NCI-H2081 (cell line): Measurements from ENCODE around the gene HOTAIR.

Experiments used
- DNase-seq, 2 experiments: peaks; one replicate each; lab custom pipeline; 2025; lab: John Stamatoyannopoulos, UW

HOTAIR gene

GRCh38 chr12:53976172-53976822, 1.5 kb upstream of the HOTAIR start:
- DNase-seq, result no peak

- DNase-seq, result no peak
Observed at GRCh38 chr12:53975479-53976152, 862 bp upstream of the HOTAIR start.

DNA sequence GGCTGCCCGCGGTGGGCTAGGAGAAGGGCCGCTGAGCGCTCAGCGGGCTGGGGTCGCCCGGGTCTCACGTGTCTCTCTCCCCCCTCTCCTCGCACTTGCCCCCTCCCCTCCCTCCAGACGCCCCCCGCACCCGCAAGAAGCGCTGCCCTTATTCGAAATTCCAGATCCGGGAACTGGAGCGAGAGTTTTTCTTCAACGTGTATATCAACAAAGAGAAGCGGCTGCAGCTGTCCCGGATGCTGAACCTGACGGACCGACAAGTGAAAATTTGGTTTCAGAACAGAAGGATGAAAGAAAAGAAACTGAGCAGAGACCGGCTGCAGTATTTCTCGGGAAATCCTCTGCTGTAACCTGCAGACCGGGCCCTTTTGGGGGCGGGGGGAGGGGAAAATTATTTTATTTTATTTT, 314 bp upstream of the HOTAIR start:
- DNase-seq, result no peak

DNA sequence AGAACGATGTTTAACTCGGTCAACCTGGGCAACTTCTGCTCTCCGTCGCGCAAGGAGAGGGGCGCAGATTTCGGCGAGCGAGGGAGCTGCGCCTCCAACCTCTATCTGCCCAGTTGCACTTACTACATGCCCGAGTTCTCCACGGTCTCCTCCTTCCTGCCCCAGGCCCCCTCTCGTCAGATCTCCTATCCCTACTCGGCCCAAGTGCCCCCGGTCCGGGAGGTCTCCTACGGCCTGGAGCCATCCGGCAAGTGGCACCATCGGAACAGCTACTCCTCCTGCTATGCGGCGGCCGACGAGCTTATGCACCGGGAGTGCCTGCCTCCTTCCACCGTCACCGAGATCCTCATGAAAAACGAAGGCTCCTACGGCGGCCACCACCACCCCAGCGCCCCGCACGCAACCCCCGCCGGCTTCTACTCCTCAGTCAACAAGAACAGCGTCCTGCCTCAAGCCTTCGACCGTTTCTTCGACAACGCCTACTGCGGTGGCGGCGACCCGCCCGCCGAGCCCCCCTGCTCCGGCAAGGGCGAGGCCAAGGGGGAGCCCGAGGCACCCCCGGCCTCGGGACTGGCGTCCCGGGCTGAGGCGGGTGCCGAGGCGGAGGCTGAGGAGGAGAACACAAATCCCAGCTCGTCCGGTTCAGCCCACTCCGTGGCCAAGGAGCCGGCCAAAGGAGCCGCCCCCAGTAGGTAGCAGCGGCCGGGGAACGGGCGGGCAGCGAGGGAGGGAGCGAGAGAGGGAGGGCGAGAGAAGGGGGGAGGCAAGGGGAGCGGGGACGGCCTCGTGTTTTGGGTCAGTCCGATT, 1.3 kb downstream of the HOTAIR start:
- no peak for DNase-seq

GRCh38 chr12:53972722-53973235, 2.0 kb downstream of the HOTAIR start, which contains the start of gene HOXC11:
HOXC11 (plus strand) TSS chr12:53973126; CDS start chr12:53973242, 116 bp downstream.
- no peak for DNase-seq

- DNase-seq, result no peak
Observed at GRCh38 chr12:53972152-53972702, 2.5 kb downstream of the HOTAIR start.

DNA sequence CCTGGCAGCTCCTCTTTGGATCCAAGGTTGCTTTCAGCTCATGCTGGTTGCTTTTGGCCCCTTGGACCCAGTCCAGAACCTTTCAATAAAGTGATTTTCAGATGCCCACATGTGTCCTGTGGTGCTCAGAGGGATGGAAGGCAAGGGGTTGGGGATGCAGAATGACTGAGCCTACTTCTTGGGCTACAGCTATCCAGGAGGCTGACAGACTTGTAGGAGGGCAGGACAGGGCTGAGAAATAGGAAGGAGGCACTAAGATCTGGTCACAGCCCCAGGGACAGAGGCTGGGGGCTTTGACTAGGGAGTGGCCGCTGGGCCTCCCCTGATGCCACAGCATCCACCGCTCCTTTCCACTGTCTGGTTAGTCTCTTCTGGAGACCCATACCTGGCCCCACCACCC, 3.1 kb downstream of the HOTAIR start:
- DNase-seq, result no peak

DNA sequence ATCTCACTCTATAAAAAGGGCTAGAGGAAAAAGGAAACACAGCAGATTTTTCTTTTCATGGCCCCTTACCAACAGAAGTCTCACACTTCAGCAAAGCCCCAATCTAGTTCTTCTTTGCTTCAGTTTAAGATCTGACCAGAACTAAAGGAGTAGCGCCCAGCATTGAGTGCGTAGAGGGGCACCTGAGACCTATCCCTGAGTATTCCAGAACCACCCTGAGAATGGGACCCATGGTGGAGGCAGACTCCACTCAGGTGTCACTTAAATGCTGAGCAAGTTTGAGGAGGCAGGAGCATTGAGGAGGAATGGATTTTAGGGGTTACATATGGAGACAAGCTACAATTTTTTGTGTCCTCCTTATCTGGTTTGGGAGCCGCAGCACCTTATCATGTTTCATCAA, 3.6 kb downstream of the HOTAIR start:
- no peak for DNase-seq

- no peak for DNase-seq
Observed at GRCh38 chr12:53970451-53970850, 4.3 kb downstream of the HOTAIR start.

DNA sequence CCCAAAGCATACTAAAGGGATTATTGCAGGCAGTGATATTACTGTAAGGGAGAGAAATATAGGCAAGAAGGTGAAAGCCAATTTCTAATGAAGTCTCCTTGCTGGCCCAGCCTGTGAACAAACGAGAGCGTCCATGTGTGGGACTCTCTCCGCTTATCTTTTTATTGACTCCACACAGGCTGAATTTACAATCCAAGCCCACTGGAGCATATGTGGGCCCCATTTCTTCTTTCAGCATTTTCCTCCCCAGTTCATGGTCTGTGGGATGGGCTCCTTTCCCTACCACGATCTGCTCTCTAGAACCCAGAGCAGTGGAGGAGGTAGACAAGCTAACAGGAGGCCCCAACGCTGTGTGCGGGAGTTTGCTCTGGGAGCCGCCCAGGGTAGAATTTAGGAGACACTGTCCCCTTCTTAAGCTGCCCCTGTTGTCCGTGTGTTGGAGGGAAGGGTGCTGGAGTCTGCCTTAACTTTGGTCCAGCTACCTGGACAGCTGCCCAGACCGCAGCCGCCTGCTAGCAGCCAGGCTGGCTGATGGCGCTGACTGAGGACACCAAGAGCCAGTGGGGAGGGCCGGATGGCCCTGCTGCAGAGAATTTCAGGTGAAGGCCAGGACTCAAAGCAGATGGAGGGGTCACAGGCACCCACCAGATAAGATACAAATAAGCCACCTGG, 5.0 kb downstream of the HOTAIR start:
- DNase-seq, result no peak

DNA sequence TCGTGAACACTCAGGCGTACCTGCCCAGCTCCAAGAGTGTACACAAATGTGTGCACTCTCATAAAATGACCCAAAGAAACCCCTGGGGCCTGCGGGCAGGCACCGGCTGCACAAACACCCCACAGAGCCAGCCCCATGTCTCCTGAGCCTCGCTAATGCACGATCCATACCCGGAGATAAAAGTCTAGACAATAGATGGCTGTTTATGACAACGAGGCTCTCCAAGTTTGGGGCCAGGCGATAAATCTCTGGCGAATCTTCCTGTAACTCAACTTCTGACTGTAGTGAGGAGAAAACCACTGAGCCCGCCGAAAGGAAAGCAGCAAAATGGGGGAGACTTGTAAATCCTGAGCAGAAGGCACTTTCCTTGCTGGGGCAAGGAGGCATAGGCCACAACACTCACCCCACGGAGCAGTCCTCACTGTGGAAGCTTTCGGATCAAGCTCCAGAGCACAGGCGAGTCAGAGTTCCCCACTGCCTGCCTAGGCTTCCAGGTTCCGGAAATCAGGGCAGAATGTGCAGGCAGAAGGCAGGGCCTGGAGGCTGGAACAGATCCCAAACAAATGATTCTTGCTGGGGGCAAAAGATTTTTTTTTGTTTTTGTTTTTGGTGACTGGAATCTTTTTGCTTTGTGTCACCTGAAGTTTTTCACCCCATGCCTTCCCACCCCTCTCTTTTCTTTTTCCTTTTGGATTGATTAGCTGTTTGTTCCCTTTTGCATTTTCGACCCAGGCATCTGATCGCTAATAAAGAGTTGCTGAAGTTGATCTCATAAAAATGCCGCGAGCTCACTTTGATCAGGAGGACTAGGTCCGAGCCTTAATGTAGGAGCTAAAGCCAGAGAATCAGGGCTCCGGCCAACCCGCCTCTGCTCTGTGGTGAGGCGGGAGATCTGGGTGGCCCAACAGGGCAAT, 6.3 kb downstream of the HOTAIR start:
- no peak for DNase-seq

DNA sequence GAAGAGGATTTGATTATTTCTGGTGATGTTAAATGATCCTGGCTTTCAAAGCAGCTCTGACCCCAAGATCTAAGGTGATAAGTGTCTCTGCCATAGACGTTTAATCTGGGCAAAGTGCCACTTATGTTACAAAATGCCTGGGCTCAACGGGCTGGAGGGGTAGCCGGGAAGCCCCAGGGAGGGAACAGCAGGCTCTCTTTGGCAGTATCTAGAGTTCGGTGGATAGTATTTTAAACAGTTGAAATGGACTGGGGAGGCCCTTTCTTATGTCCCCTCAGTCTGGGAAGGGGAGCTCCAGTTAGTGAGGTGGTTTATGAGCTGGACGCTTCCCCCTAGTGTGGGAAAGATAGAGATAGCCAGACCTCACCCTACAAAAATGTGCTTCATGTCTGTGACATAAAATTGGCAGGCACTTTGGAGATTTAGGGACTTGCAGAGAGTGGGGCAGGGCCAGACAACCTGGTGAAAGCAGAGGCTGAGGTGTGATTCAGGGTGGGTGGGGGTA, 7.3 kb downstream of the HOTAIR start:
- no peak for DNase-seq

DNA sequence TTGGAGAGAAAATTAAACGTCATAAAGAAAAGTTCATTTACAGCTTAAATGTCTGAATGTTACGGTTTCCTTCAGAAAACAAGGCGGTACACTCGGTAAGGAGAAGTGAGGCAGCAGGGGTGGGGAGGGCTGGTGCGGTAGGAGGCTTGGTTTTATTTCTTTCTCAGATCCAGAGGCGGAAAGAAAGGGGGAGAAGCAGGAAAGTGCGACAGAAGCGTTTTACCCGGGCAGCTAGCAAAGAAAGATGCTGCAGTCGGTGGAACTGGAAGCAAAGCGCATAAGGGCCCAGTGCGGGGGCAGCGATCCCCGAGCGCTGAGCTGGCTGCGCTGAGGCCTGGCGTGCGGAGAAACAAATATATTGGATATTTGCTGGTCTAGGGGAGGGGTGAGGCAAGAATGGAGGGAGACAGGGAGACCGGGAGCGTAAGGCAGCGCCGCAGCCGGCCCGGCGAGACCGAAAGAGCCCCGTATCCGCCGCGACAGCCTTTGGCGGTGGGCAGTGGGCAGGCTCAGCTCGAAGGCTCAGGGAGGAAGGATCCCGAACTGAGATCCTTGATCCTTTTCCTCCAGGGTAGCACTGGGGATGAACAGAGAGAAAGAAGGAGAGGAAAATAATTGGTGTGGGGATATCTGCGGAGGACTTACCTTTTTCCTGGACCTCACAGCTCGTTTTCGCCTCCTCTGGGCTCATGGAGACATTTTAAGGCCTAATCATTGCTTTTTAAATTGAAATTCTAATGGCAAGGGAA, 8.2 kb downstream of the HOTAIR start:
- DNase-seq, result no peak

DNA sequence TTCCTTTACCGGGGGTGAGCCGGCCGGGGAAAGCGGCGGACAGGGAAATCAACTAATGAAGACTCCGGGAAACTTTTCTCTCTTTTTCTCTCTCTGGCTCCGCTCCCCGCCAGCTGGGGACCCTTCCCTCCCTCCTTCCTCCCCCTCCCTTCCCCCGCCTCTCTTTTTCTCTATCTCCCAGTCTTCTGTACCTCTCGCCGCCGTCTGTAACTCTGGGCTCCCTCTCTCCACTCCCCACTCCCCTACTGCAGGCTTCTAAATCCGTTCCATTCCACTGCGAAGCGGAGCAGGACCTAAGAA, 8.7 kb downstream of the HOTAIR start:
- DNase-seq, result no peak

GRCh38 chr12:53965281-53966084, 9.3 kb downstream of the HOTAIR start:
- DNase-seq, result no peak

DNA sequence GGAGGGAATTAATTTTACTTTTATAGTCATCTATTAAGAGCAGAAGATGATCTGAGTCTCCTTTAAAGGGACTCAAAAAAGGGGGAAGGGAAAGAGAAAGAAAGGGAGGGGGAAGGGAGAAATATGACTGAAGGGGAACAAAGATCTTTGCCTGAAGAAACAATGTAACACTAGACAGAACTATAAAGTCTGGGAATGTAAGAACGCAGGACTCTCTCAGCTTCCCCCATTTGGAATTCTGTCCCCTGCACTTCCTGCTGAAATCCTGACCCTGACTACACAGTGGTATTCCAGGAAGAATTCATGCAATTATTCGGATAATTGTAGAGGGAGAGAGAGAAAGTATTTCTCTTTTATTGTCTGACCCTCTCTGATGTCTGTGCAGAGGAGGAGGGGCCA, 10.4 kb downstream of the HOTAIR start:
- no peak for DNase-seq

DNA sequence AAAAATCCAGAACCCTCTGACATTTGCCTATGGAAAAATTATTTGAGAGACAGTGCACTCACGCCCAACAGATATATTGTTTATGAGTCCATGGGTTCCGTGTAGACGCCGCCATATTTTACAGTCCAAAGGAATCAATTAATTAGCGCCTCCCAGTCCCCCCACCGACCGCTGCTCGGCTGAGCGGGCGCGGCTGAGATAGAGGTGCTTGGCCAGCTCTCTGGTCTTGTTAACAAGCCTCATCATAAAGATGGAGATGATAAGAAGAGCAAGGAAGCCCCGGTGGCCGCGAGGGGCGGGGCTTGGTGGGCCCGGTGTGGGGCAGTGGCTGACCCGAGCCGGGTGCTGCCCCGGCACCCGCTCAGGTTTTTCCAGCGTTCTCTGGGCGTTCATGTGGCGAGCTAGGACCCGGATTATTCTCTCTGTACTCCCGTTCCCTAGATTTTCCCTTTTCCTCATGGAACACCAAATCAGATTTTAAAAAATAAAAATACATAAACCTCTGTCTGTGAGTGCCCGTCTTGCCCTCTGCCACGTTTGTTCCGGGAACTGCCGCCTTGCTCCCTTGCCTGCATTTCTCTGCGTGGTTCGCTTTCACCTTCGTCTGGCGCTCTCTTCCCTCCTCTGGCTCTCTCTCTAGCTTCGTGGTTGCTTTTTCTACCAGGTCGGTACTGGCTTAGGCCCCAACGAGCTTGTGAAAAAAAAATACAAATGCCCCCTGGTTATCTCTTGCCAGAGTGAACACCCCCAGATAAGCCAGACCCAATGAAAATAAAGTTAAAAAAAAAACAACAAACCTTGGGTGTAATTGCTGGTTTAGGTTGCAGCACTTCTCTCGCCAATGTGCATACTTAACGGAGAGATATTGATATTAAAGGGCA, 11.1 kb downstream of the HOTAIR start:
- no peak for DNase-seq

DNA sequence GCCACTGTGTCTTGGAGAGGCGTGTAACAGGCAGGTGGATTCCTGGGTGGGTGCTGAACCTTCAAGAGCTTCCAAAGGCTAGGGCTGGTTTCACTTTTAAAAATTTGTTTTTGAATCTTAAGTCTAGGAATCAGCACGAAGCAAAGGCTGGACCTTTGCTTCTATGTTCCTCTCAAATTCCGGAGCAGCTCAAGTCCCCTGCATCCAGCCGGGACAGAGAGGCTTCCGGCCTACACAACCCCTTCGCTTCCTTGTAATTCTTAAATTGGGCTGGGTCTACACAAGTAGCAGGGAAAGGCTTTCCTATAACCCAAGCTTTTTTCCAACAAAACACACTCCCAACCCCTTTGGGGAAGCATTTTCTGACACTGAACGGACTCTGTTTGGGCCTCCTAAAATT, 11.7 kb downstream of the HOTAIR start:
- no peak for DNase-seq
